Measurements from ENCODE around the gene FTO.
A peak's percentile ranks its signal among the peaks of the same experiment; 100 is the strongest.
"Not testable (repeated sequence)": the region's sequence is repeated elsewhere in the genome, so short reads cannot be mapped to it uniquely, and the experiment has no call there.

Gene FTO

DNA sequence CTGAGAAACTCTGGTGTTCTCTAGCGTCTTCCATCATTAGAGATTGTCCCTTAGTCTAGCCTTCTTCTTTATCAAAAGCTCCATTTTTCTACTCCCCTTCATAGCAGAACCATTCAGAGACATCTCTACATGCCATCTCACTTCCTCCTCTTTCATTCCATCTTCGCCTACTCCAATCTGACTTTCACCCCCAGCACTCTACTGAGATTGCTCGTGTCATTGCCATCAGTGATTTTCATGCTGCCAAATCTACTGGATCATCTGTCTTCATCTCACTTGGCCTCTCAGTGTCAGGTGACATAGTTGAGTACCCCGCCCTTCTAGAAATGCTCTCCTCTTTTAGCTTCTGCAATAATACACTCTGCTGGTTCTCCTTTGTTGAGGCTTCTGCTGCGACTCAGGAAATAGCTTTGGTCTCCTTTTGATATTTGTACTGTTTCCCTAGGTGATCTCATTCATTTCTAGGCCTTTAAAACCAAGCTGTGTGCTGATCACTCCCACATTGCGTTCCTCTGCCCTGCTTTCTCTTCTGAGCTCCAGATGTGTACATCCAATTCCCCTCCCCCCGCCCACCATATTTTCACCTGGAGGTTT is 119.1 kb downstream of the FTO start:
- DNase-seq (ENCODE audit: low read depth in 2 of 2) = peak in 1 of 2 experiments; percentile 32

DNA sequence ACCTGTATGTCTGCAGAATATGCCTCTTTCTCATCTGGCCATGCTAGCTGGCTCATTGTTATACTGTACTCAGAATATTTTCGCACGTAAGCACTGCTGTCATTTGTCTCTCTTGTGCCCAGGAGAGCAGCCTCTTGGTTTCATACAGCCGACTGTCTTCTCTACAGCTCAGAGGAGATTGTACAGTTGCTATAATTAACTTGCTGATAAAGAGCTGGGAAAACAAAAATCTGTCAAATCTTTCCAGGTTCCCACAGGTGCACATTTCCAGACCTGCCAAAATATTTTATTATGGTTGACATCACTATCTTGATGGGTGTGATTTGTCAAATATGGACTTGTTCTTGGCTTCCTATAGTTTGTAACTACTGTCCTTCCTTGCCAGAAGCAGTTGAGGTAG is 122.7 kb downstream of the FTO start:
- DNase-seq (ENCODE audit: low read depth in 2 of 2) = no peak

- no peak for DNase-seq (ENCODE audit: low read depth in 2 of 2)
Measured at GRCh38 chr16:53827741-53828140, 123.8 kb downstream of the FTO start.

DNA sequence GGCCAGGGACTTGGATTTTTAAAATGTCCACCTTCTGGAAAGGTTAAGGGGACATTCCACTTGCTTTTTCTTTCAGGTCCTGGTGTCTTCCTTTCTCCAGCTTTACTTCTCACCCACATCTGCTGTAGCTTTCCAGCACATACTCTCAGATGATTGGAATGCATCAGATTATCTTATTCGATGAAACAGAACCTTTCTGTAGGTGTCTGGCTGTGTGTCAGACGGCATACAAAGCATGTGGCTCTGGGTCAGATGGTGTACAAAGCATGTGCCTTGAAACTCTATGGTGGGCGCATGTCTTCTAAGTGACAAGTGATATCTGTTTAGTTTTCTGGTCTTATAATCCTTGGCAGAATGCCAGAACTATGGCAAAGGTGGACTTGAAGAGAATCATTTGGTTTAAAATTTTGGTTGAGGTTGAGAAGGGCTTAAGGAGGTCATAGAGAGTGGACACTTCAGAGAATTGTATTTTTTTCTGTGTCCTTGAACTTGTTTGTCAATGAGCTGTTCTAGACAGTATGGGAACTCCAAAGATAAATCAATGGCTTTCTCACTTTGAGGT is 125.3 kb downstream of the FTO start:
- no peak for DNase-seq (ENCODE audit: low read depth in 2 of 2)

GRCh38 chr16:53832896-53833544 is 129.1 kb downstream of the FTO start:
- no peak for DNase-seq (ENCODE audit: low read depth in 2 of 2)

DNA sequence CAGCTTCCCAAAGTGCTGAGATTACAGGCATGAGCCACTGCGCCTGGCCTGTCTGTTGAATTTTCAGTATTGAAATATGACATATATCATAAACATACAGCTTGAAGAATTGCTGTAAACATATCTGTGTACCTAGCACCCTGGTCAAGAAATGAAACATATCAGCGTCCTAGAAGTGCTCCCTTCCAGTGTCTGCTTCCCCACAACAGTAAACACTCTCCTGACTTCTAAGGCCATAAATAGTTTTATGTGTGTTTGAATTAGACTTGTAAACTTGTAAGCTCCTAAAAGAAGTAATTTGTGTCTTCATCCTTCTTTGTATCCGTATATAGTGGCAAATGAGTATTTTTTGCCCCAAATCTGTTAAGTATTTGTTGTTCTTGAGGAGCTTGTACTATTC is 132.2 kb downstream of the FTO start:
- no peak for DNase-seq (ENCODE audit: low read depth in 2 of 2)

DNA sequence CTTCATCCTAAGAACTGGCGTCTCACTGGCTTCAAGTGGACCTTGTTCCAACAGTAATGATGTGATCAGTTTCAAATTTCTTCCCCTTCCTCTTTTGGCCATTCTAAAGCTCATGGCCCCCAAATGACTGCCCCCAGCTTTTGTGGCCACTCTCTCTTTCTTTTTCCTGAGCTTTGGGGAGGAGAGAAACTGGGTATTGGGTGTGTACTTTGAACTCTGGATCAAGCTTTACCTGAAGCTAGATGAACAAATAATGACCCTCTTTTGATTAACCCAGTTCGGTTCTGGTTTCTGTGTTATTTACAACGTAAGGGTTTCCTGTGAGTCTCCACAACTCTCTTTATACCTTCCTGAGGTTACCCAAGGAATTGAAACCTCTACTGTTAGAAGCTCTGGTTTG is 132.7 kb downstream of the FTO start:
- DNase-seq (ENCODE audit: low read depth in 2 of 2) = no peak

GRCh38 chr16:53837426-53837825 is 133.5 kb downstream of the FTO start:
- no peak for DNase-seq (ENCODE audit: low read depth in 2 of 2)

DNA sequence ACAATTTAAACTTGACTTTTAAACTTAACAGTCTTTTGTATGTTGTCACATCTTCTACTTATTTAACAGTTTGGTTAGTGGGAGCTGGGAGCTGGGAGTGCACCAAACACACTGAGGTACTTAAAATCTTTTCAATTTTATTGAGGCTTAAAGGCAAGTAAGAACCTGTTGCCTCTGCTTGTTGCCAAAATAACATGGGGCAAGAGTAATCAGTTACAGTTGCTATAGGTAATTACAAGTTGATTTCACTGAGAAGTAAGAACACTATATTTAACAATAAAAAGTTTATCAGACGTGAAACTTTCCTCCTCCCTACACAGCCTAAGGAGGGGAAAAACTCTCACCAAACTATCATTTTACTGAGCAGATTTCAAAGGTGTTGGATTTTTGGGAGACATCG is 135.2 kb downstream of the FTO start:
- DNase-seq (ENCODE audit: low read depth in 2 of 2) = no peak

DNA sequence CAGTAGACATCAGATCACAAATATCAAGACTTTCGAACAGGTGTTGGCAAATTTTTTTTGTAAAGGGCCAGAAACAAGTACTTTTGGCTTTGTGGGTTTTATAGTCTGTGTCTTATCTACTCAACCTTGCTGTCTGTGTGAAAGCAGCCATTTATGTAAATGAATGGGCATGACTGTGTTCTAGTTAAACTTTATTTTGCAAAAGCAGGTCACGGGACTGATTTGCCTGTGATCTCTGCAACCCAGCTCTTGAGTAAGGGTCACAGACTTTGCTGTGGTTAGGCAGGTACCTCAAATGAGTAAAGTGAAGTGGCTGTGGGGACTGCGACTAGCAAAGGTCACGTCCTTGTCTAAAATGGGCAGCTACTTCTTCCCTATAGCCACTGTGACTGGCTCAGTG is 136.5 kb downstream of the FTO start:
- no peak for DNase-seq (ENCODE audit: low read depth in 2 of 2)

DNA sequence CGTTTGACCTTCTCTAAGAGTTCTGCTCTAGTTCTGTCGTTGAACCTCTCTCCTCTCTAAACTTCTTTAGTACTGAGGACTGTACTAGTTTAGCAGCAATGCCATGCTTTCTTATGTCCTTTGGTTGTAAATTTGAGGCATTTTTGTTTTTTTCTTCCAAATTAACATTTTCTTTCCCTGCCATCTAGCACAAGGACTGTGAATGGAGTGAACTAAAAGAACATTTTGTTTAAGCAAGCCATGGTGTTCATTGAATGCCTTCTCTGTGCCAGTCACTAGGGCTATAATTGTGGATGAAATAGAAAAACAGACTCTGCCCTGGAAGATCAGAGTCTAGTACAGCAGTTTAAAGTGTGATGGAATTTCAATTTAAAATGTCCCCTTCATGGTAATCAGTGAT is 137.9 kb downstream of the FTO start:
- DNase-seq (ENCODE audit: low read depth in 2 of 2) = no peak

DNA sequence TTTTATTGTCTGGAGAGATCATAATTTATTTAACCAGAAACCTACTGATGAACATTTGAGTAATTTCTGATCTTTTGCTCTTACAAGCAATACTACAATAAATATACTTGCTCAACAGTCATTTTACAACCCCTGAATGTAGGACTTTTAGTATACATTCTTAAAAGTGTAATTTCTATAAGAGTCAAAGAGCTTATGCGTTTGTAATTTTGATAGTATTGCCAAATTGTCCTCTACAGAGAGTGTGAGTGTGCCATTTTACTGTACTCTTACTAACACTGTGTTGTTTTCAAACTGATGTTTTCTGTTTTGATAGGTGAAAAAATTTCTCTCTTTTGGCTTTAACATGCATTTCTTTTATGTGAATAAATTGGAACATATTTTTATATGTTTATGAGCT is 139.1 kb downstream of the FTO start:
- DNase-seq (ENCODE audit: low read depth in 2 of 2) = no peak

DNA sequence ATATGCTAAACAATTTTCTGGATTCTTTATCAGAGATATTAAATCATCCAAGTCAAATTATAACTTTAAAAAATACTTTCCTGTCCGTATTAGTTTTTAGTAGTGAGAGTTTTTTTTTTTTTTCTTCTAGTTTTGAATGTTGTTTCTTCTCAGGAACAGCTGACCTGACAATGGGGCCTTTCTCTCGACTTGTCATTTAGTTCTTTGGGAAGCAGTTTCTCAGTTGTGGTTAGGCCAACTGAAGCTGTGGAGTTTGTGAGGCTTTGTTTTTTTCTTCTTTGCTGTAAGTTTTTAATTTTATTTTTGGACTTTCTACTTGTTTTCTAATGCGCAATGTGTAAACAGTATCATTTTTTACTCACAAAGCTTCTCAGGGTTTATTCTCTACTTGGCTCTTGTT is 140.8 kb downstream of the FTO start:
- no peak for DNase-seq (ENCODE audit: low read depth in 2 of 2)

DNA sequence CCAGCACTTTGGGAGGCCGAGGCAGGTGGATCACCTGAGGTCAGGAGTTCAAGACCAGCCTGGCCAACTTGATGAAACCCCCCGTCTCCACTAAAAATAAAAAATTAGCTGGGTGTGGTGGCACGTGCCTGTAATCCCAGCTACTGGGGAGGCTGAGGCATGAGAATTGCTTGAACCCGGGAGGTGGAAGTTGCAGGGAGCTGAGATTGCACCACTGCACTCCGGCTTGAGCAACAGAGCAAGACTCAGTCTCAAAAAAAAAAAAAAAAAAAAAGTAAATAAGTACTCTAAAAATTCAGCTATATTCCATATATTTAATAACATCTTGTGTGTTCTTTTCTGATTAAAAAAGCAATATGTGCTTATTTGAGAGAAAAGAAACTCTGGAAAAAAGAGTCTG is 142.6 kb downstream of the FTO start:
- DNase-seq (ENCODE audit: low read depth in 2 of 2) = not testable (repeated sequence)

DNA sequence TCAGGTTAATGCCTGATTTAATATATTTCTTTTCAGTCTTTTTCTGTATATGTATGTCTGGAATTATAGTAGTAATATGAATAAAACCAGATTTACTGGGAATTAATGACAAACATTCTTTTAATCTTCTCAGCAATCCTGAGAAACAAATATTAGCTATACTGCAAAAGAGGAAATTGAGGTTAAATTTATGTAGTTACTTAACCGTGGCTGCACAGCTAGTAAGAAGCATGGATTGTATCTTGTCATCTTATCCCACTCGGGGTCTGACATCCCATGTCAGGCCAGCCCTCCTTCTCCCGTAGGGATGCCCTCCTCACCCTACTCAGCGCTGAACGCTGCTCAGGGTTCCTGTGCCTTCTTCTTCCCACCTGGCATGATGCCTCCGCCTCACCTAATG is 143.0 kb downstream of the FTO start:
- no peak for DNase-seq (ENCODE audit: low read depth in 2 of 2)

DNA sequence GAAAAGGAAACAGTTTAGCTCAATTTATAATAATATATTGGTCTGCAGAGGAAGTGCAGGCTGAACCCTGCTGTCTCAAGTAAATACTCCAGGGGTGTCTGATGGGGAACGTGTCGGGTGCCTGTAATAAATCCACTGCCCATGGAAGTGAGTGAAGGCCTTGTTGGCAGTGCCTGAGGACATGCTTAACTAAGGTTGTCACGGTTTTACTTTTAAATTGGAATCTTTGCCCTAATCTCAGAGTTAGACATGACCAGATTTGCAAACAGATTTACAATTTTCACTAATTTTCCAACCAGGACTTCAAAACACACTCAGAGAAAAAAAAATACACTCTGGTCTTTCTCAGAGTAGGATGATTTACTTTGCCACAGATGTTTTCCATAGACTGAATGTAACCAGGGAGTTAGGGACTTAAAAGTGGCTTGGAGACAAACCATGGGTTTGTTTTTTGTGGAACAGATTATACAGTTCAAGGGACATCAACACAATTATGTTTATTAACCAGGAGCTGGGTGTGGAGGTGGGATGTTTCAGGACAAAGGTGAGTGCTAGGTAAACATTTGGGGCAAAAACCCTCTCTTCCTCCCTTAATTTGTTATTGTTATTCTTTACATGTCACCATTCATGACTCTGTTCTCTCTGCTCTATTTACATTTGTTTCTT is 144.5 kb downstream of the FTO start:
- DNase-seq (ENCODE audit: low read depth in 2 of 2) = no peak

DNA sequence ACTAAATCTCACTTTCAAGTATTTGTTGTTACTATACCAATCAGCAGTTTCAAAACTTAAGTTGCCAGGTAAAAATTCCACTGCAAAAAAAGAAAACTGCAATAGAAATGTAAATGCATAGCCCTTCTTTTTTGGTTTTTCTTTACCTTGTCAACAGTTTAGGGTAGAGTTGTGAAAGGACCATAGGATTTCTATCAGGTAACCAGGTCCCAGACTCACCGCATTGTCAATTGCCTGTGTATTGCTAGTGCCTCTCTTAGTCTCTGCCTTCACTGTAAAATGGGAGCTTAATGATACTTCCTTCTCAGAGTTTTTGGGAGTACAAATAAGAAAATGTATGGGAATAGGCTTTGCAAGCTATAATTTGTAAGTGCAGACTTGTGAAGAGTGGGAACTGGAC is 145.0 kb downstream of the FTO start:
- no peak for DNase-seq (ENCODE audit: low read depth in 2 of 2)

DNA sequence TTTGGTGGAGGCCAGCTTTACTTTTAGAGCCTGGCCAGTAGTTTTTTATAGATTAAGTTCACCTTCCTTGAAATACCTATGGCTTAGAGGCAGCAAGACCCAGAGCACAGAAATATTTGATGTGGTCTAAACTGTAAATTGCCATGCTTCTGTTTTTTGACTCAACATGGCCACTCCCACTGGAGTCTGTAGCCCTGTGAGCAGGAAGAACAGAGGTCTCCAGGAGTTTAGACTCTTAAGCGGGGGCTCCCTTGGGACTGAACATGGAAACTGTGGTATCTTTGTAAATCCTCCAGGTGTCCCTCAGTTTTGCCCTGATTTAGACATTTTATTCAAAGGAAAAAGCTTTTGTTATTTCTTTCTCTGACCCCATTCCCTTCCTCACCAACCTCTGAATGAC is 145.6 kb downstream of the FTO start:
- DNase-seq (ENCODE audit: low read depth in 2 of 2) = no peak

DNA sequence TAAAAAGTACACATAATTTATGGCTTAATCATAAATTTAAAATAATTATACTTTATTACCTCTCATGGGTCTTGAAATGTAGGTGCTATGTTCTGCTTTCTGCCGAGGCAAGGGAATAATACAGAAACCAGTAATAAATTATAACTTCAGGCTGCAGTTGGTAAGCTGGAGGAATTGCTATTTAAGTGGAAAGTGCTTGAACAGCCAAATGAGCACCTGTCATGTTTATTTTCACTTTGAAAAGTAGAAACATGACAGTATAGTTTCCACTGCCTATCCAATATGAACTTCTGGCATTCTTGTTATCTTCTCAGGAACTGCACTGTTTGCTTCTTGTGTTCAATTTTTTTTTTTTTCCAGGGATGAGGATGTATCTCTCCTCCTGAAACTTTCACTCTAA is 146.0 kb downstream of the FTO start:
- no peak for DNase-seq (ENCODE audit: low read depth in 2 of 2)

- no peak for DNase-seq (ENCODE audit: low read depth in 2 of 2)
Measured at GRCh38 chr16:53852678-53853077, 148.7 kb downstream of the FTO start.

DNA sequence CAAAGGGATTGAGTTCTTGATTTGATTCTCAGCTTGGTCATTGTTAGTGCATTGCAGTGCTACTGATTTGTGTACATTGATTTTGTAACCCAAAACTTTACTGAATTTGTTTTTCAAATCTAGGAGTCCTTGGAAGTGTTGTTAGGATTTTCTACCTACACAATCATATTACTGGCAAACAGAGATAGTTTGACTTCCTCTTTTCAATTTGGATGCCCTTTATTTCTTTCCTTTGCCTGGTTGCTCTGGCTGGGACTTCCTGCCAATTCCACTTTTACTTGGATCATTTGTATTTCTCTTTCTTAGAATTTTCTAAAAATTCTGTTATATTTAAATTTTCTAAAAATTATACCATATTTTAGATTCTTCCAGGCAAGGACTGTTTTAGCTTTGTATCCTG is 151.1 kb downstream of the FTO start:
- DNase-seq (ENCODE audit: low read depth in 2 of 2) = no peak

- no peak for DNase-seq (ENCODE audit: low read depth in 2 of 2)
Measured at GRCh38 chr16:53855511-53855910, 151.6 kb downstream of the FTO start.

DNA sequence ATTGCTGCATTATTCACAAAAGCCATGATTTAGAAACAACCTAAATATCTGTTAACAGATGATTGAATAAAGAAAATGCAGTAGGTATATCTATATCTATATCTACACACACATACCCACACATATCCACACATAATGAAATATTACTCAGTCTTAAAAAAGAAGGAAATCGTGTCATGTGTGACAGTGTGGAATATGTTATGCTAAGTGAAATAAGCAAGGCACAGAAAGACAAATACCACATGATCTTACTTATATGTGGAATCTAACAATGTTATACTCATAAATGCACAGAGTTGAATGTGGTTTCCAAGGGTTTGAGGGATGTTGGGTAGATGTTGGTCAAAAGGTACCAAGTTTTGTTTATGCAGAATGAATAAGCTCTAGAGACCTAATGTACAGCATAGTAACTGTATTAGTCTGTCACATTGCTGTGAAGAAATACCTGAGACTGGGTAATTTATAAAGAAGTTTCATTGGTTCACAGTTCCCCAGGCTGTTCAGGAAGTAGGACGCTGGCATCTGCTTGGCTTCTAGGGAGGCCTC is 156.1 kb downstream of the FTO start:
- DNase-seq (ENCODE audit: low read depth in 2 of 2) = no peak

Data from fibroblast of skin of left biceps (primary cell).